Adipocyte (in vitro differentiated cells): ENCODE data around the gene ELP4.
"Not testable (repeated sequence)": the region's sequence is repeated elsewhere in the genome, so short reads cannot be mapped to it uniquely, and the experiment has no call there.

Experiments used
- DNase-seq: peaks from one replicate; pipeline ENCODE4 v3.0.0-alpha.2; 2015; ENCODE audit warnings: low read depth
- H3K27me3 ChIP-seq: replicated peaks from 2 replicates; pipeline ENCODE4 v1.7.0; 2013; ENCODE audit warnings: mild to moderate bottlenecking, low read length, moderate library complexity; ENCODE audit not compliant: control insufficient read depth, insufficient read depth
- H3K36me3 ChIP-seq: 2 replicates; pipeline ENCODE4 v1.7.0; 2013; ENCODE audit warnings: low read length, mild to moderate bottlenecking, moderate library complexity; ENCODE audit not compliant: control insufficient read depth, insufficient read depth, severe bottlenecking
- H3K4me1 ChIP-seq: 2 replicates; pipeline ENCODE4 v1.7.0; 2013; ENCODE audit warnings: mild to moderate bottlenecking, low read length, moderate library complexity; ENCODE audit not compliant: control insufficient read depth, insufficient read depth
- H3K4me3 ChIP-seq: 2 replicates; pipeline ENCODE4 v1.7.0; 2013; ENCODE audit warnings: mild to moderate bottlenecking, low read length, moderate library complexity
- H3K9ac ChIP-seq: 2 replicates; pipeline ENCODE4 v1.7.0; 2013; ENCODE audit warnings: mild to moderate bottlenecking, low read length, moderate library complexity
- H3K9me3 ChIP-seq: 2 replicates; pipeline ENCODE4 v1.7.0; 2013; ENCODE audit warnings: mild to moderate bottlenecking, low read length, moderate library complexity; ENCODE audit not compliant: control insufficient read depth

Gene ELP4

GRCh38 chr11:31711137-31711536 is 201.6 kb downstream of the ELP4 start:
- DNase-seq: no peak
- Histone ChIP-seq H3K9me3 (no peaks in the 10 kb centered on the region), H3K4me1 (no peaks in the 10 kb centered on the region), H3K4me3 (no peak overlapping the region), H3K9ac (no peak overlapping the region), H3K27me3 (no peaks in the 10 kb centered on the region), H3K36me3 (no peaks in the 10 kb centered on the region)

- Histone ChIP-seq H3K4me1 (no peaks in the 10 kb centered on the region), H3K27me3 (no peaks in the 10 kb centered on the region), H3K9me3 (no peaks in the 10 kb centered on the region), H3K9ac (no peak overlapping the region), H3K36me3 (no peaks in the 10 kb centered on the region), H3K4me3 (no peak overlapping the region)
- DNase-seq: no peak
Measured at GRCh38 chr11:31712851-31713250, 203.3 kb downstream of the ELP4 start.

GRCh38 chr11:31714840-31715239 is 205.3 kb downstream of the ELP4 start:
- no peaks in the 10 kb centered on the region for H3K4me1 ChIP-seq
- H3K9ac ChIP-seq: no peak overlapping the region
- no peak overlapping the region for H3K4me3 ChIP-seq
- H3K9me3 ChIP-seq: no peaks in the 10 kb centered on the region
- no peaks in the 10 kb centered on the region for H3K36me3 ChIP-seq
- H3K27me3 ChIP-seq: no peaks in the 10 kb centered on the region
- DNase-seq: no peak

- H3K4me3 ChIP-seq: no peak overlapping the region
- H3K36me3 ChIP-seq: no peaks in the 10 kb centered on the region
- H3K9me3 ChIP-seq: no peaks in the 10 kb centered on the region
Measured at GRCh38 chr11:31720225-31720624, 210.7 kb downstream of the ELP4 start.

GRCh38 chr11:31720671-31721365 is 211.3 kb downstream of the ELP4 start:
- H3K27me3 ChIP-seq: no peaks in the 10 kb centered on the region
- no peak overlapping the region for H3K4me3 ChIP-seq
- H3K4me1 ChIP-seq: peaks cover 5% of the 10 kb centered on the region
- no peak overlapping the region for H3K9ac ChIP-seq
- no peaks in the 10 kb centered on the region for H3K9me3 ChIP-seq
- no peaks in the 10 kb centered on the region for H3K36me3 ChIP-seq
- DNase-seq: no peak

More at GRCh38 chr11:31720225-31720624, 210.7 kb downstream of the ELP4 start:
- Histone ChIP-seq H3K27me3 (no peaks in the 10 kb centered on the region), H3K4me1 (peaks cover 5% of the 10 kb centered on the region), H3K9ac (no peak overlapping the region)
- no peak for DNase-seq

- H3K4me3 ChIP-seq: no peak overlapping the region
- H3K4me1 ChIP-seq: peaks cover 5% of the 10 kb centered on the region
- H3K36me3 ChIP-seq: no peaks in the 10 kb centered on the region
- no peak overlapping the region for H3K9ac ChIP-seq
- no peaks in the 10 kb centered on the region for H3K27me3 ChIP-seq
- no peaks in the 10 kb centered on the region for H3K9me3 ChIP-seq
- no peak for DNase-seq
Measured at GRCh38 chr11:31722754-31723153, 213.2 kb downstream of the ELP4 start.

GRCh38 chr11:31725176-31725575 is 215.6 kb downstream of the ELP4 start:
- H3K4me3 ChIP-seq: no peak overlapping the region
- H3K36me3 ChIP-seq: no peaks in the 10 kb centered on the region
- DNase-seq: no peak
- no peaks in the 10 kb centered on the region for H3K27me3 ChIP-seq
- no peaks in the 10 kb centered on the region for H3K9me3 ChIP-seq
- peaks cover 5% of the 10 kb centered on the region for H3K4me1 ChIP-seq
- no peak overlapping the region for H3K9ac ChIP-seq

GRCh38 chr11:31728432-31728831 is 218.9 kb downstream of the ELP4 start:
- Histone ChIP-seq H3K9ac (no peak overlapping the region), H3K27me3 (no peaks in the 10 kb centered on the region), H3K4me3 (no peak overlapping the region), H3K4me1 (no peaks in the 10 kb centered on the region), H3K9me3 (peaks cover 25% of the 10 kb centered on the region), H3K36me3 (no peaks in the 10 kb centered on the region)
- no peak for DNase-seq

GRCh38 chr11:31740131-31740530 is 230.6 kb downstream of the ELP4 start:
- H3K36me3 ChIP-seq: no peaks in the 10 kb centered on the region
- H3K9ac ChIP-seq: no peak overlapping the region
- DNase-seq: no peak
- H3K9me3 ChIP-seq: no peaks in the 10 kb centered on the region
- no peak overlapping the region for H3K4me3 ChIP-seq
- H3K27me3 ChIP-seq: no peaks in the 10 kb centered on the region
- H3K4me1 ChIP-seq: no peaks in the 10 kb centered on the region

GRCh38 chr11:31740731-31741368 is 231.3 kb downstream of the ELP4 start:
- not testable (repeated sequence) for H3K9ac ChIP-seq, DNase-seq, H3K9me3 ChIP-seq, H3K4me1 ChIP-seq, H3K4me3 ChIP-seq, H3K36me3 ChIP-seq, H3K27me3 ChIP-seq

GRCh38 chr11:31747581-31747980 is 238.0 kb downstream of the ELP4 start:
- no peaks in the 10 kb centered on the region for H3K36me3 ChIP-seq
- no peak for DNase-seq
- H3K4me1 ChIP-seq: no peaks in the 10 kb centered on the region
- no peak overlapping the region for H3K4me3 ChIP-seq
- no peak overlapping the region for H3K9ac ChIP-seq
- no peaks in the 10 kb centered on the region for H3K27me3 ChIP-seq
- no peaks in the 10 kb centered on the region for H3K9me3 ChIP-seq
